ENCODE results near the gene D2HGDH. TPM values are rescaled to one million over a fixed set of nuclear protein-coding genes. Genes with fewer than 3 reads are reported as not detected.
A peak's percentile ranks its signal among the peaks of the same experiment; 100 is the strongest.

Gene D2HGDH
- total and polyA plus RNA-seq, 9 of the 15 experiments (the other 6 are each of a cell fraction or from before 2014, with no cell fraction given), result 0.39 to 30.8 (median 10.3) TPM

GRCh38 chr2:241686650-241687425, 47.6 kb upstream of the D2HGDH start, which contains the start of gene DTYMK (continued):
- no peak for TF ChIP-seq HSF4 (CRISPR knock-in tag; IDR thresholded peaks at IDR 0.05; ENCODE audit: borderline replicate concordance)
- TF ChIP-seq TOE1 (IDR thresholded peaks at IDR 0.05; ENCODE audit: borderline replicate concordance), result no peak
- no peak for TF ChIP-seq TOE1 (CRISPR knock-in tag; IDR thresholded peaks at IDR 0.05; ENCODE audit: borderline replicate concordance, low read depth)
- TF ChIP-seq MCM3 (IDR thresholded peaks at IDR 0.05), result no peak
- TF ChIP-seq MYBL2 (IDR thresholded peaks at IDR 0.05; ENCODE audit: low read depth), result peak; percentile 70
- TF ChIP-seq MYBL2 (CRISPR knock-in tag; IDR thresholded peaks at IDR 0.05; ENCODE audit: borderline replicate concordance), result no peak
- TF ChIP-seq ARID1B (IDR thresholded peaks at IDR 0.05), result no peak
- TF ChIP-seq TEAD1 (CRISPR knock-in tag; IDR thresholded peaks at IDR 0.05), result no peak
- no peak for TF ChIP-seq ELK3 (CRISPR knock-in tag; IDR thresholded peaks at IDR 0.05)
- TF ChIP-seq CBX8 (IDR thresholded peaks at IDR 0.05; ENCODE audit: borderline replicate concordance, extremely low read depth, low read depth, low read length, poor library complexity, severe bottlenecking), result no peak
- TF ChIP-seq NFIC (IDR thresholded peaks at IDR 0.05), result no peak
- TF ChIP-seq ZNF717 (CRISPR knock-in tag; IDR thresholded peaks at IDR 0.05), result no peak
- TF ChIP-seq CBX1 (IDR thresholded peaks at IDR 0.05; ENCODE audit: low read depth), result no peak
- TF ChIP-seq HDGF (IDR thresholded peaks at IDR 0.05), result no peak
- TF ChIP-seq ZNF696 (CRISPR knock-in tag; conservative IDR thresholded peaks at IDR 0.05), result no peak
- TF ChIP-seq NR1H2 (CRISPR knock-in tag; IDR thresholded peaks at IDR 0.05), result no peak
- no peak for TF ChIP-seq GTF2A2 (tag; IDR thresholded peaks at IDR 0.05)
- no peak for TF ChIP-seq PRPF4 (IDR thresholded peaks at IDR 0.05; ENCODE audit: insufficient read depth, low read depth, low read length, poor library complexity, severe bottlenecking)
- TF ChIP-seq GMEB1 (CRISPR knock-in tag; IDR thresholded peaks at IDR 0.05), result peak; percentile 95
- TF ChIP-seq ZMIZ1 (IDR thresholded peaks at IDR 0.05; ENCODE audit: low read depth in 2 of 2, low read length in 2 of 2), result 0 out of 4 replicates have a peak, but pooled peaks of 1 of the 2 experiments have one; percentile 33
- no peak for TF ChIP-seq BCOR (IDR thresholded peaks at IDR 0.05)
- TF ChIP-seq ZNF655 (CRISPR knock-in tag; IDR thresholded peaks at IDR 0.05), result no peak
